DOHH2 (cell line): ENCODE measurements around the gene KNTC1.

ENCODE experiments used
- H3F3A ChIP-seq: fragments of 200-600 bp; sonication (generic), shearing (Covaris generic); 2 replicates; pipeline ENCODE4 v1.6.0; 2016; ENCODE audit warnings: antibody characterized with exemption, mild to moderate bottlenecking; ENCODE audit not compliant: control insufficient read depth, insufficient read depth
- H3K27ac ChIP-seq: fragments of 200-600 bp; sonication (generic); 2 replicates; pipeline ENCODE4 v1.5.1; 2014; ENCODE audit warnings: low read depth, mild to moderate bottlenecking, low read length, moderate library complexity
- H3K27me3 ChIP-seq: fragments of 200-600 bp; sonication (generic); 2 replicates; pipeline ENCODE4 v1.6.1; 2014; ENCODE audit warnings: mild to moderate bottlenecking, low read length, mixed read lengths; ENCODE audit not compliant: control insufficient read depth
- H3K36me3 ChIP-seq: fragments of 200-600 bp; sonication (generic); 2 replicates; pipeline ENCODE4 v1.6.1; 2014; ENCODE audit warnings: mild to moderate bottlenecking, low read length, moderate library complexity, mixed read lengths; ENCODE audit not compliant: control insufficient read depth
- H3K4me1 ChIP-seq: fragments of 200-600 bp; sonication (generic); 2 replicates; pipeline ENCODE4 v1.6.1; 2014; ENCODE audit warnings: mild to moderate bottlenecking, low read length, mixed read lengths; ENCODE audit not compliant: control insufficient read depth
- H3K4me2 ChIP-seq: fragments of 200-600 bp; sonication (generic); 2 replicates; pipeline ENCODE4 v1.6.0; 2014; ENCODE audit warnings: mild to moderate bottlenecking, low read length, moderate library complexity
- H3K4me3 ChIP-seq: fragments of 200-600 bp; sonication (generic); 2 replicates; pipeline ENCODE4 v1.5.1; 2014; ENCODE audit warnings: mild to moderate bottlenecking, low read length, mixed read lengths
- H3K79me2 ChIP-seq: fragments of 200-600 bp; sonication (generic); 2 replicates; pipeline ENCODE4 v1.6.1; 2014; ENCODE audit warnings: mild to moderate bottlenecking, low read length, mixed read lengths; ENCODE audit not compliant: control insufficient read depth
- H3K9me2 ChIP-seq: fragments of 200-600 bp; sonication (generic); replicated peaks from 2 replicates; pipeline ENCODE4 v1.6.1; 2014; ENCODE audit warnings: mild to moderate bottlenecking, low read length, mixed read lengths; ENCODE audit not compliant: control insufficient read depth
- H3K9me3 ChIP-seq: fragments of 200-600 bp; sonication (generic); 2 replicates; pipeline ENCODE4 v1.6.1; 2014; ENCODE audit warnings: antibody characterized with exemption, low read length, mixed read lengths; ENCODE audit not compliant: control insufficient read depth, insufficient read depth
- H4K20me1 ChIP-seq: fragments of 200-600 bp; sonication (generic); 2 replicates; pipeline ENCODE4 v1.6.0; 2014; ENCODE audit warnings: low read depth, mild to moderate bottlenecking, antibody characterized with exemption, low read length, moderate library complexity; ENCODE audit not compliant: control insufficient read depth, insufficient read depth
- EZH2phosphoT487 ChIP-seq: fragments of 200-600 bp; sonication (generic); IDR thresholded peaks from 2 replicates; pipeline ENCODE4 v1.6.1; 2017; ENCODE audit warnings: borderline replicate concordance, mild to moderate bottlenecking, antibody characterized with exemption, low read length, moderate library complexity, mixed read lengths
- TF ChIP-seq, protein P1 (sequence below): fragments of 200-600 bp; sonication (generic); IDR thresholded peaks from one replicate; pipeline ENCODE4 v1.5.1; 2014; ENCODE audit warnings: antibody characterized with exemption, mild to moderate bottlenecking, low read depth, low read length; ENCODE audit not compliant: poor library complexity, severe bottlenecking

KNTC1 gene

GRCh38 chr12:122669397-122670070 is 142.5 kb downstream of the KNTC1 start:
- Histone ChIP-seq H3K36me3 (no peaks in the 10 kb centered on the region), H3K79me2 (no peaks in the 10 kb centered on the region), H3K9me3 (no peaks in the 10 kb centered on the region), H3K27ac (no peak overlapping the region), H3K4me1 (no peaks in the 10 kb centered on the region), H3F3A (no peaks in the 10 kb centered on the region), H3K27me3 (no peaks in the 10 kb centered on the region; the same call in 1 of the 2 replicates), H3K4me2 (no peak overlapping the region), H3K9me2 (no peaks in the 10 kb centered on the region), H4K20me1 (no peaks in the 10 kb centered on the region), H3K4me3 (no peak overlapping the region)
- TF ChIP-seq EZH2phosphoT487 = no peak
- TF ChIP-seq, protein P1, sequence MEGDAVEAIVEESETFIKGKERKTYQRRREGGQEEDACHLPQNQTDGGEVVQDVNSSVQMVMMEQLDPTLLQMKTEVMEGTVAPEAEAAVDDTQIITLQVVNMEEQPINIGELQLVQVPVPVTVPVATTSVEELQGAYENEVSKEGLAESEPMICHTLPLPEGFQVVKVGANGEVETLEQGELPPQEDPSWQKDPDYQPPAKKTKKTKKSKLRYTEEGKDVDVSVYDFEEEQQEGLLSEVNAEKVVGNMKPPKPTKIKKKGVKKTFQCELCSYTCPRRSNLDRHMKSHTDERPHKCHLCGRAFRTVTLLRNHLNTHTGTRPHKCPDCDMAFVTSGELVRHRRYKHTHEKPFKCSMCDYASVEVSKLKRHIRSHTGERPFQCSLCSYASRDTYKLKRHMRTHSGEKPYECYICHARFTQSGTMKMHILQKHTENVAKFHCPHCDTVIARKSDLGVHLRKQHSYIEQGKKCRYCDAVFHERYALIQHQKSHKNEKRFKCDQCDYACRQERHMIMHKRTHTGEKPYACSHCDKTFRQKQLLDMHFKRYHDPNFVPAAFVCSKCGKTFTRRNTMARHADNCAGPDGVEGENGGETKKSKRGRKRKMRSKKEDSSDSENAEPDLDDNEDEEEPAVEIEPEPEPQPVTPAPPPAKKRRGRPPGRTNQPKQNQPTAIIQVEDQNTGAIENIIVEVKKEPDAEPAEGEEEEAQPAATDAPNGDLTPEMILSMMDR = no peak

- no peaks in the 10 kb centered on the region for H3K79me2 ChIP-seq
- H3F3A ChIP-seq = no peaks in the 10 kb centered on the region
- H3K4me1 ChIP-seq = no peaks in the 10 kb centered on the region
- H3K9me3 ChIP-seq = no peaks in the 10 kb centered on the region
- no peak overlapping the region for H3K27ac ChIP-seq
- no peaks in the 10 kb centered on the region; the same call in 1 of the 2 replicates for H3K27me3 ChIP-seq
- no peaks in the 10 kb centered on the region for H4K20me1 ChIP-seq
- TF ChIP-seq, protein P1 = no peak
- no peak for TF ChIP-seq EZH2phosphoT487
- no peaks in the 10 kb centered on the region for H3K9me2 ChIP-seq
- H3K36me3 ChIP-seq = no peaks in the 10 kb centered on the region
- no peak overlapping the region for H3K4me2 ChIP-seq
- H3K4me3 ChIP-seq = no peak overlapping the region
These were observed 145.5 kb downstream of the KNTC1 start for GRCh38 chr12:122672515-122672914.
